ENCODE results near the gene ABI2.

Gene ABI2

DNA sequence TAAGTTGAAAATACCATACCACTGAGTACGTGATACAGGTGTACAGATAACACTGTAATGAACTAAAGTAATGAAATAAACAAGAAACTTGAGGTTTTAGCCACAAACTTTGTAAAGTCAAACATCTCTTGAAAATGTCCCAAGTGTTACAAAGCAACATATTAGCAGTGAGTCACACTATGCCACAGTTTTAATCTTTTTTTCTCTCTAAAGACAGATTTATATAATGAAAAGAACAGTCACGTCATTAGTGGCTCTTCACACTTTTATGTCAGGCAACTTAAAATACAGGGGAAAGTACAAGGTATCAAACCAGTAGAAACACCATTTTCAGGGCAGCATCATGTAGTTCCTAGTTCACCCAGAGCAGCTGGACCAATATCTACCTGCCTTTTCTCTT lies 164.8 kb downstream of the ABI2 start:
- H3K4me3 ChIP-seq (ENCODE audit: low read length) = no peak overlapping the region
- H3F3A ChIP-seq (ENCODE audit: insufficient read depth, low read length) = no peaks in the 10 kb centered on the region
- H3K4me1 ChIP-seq (ENCODE audit: low read length) = no peaks in the 10 kb centered on the region
- no peaks in the 10 kb centered on the region for H4K20me1 ChIP-seq (ENCODE audit: insufficient read depth, low read length)
- no peak overlapping the region for H3K27ac ChIP-seq (ENCODE audit: low read length)
- H3K9ac ChIP-seq (ENCODE audit: low read length) = no peak overlapping the region
- no peaks in the 10 kb centered on the region; the same call in 1 of the 2 replicates for H3K36me3 ChIP-seq (replicated peaks; ENCODE audit: insufficient read depth, low read length)
- no peak for DNase-seq
- no peaks in the 10 kb centered on the region for H3K9me2 ChIP-seq (replicated peaks; ENCODE audit: insufficient read depth, low read length)
- H2AFZ ChIP-seq (ENCODE audit: low read length) = no peak overlapping the region
- no peaks in the 10 kb centered on the region for H3K27me3 ChIP-seq (replicated peaks; ENCODE audit: insufficient read depth, low read length)
- no peak overlapping the region for H3K4me2 ChIP-seq (ENCODE audit: low read depth, low read length)
- H3K9me3 ChIP-seq (replicated peaks; ENCODE audit: insufficient read depth, low read length) = no peaks in the 10 kb centered on the region
- TF ChIP-seq, protein P1, sequence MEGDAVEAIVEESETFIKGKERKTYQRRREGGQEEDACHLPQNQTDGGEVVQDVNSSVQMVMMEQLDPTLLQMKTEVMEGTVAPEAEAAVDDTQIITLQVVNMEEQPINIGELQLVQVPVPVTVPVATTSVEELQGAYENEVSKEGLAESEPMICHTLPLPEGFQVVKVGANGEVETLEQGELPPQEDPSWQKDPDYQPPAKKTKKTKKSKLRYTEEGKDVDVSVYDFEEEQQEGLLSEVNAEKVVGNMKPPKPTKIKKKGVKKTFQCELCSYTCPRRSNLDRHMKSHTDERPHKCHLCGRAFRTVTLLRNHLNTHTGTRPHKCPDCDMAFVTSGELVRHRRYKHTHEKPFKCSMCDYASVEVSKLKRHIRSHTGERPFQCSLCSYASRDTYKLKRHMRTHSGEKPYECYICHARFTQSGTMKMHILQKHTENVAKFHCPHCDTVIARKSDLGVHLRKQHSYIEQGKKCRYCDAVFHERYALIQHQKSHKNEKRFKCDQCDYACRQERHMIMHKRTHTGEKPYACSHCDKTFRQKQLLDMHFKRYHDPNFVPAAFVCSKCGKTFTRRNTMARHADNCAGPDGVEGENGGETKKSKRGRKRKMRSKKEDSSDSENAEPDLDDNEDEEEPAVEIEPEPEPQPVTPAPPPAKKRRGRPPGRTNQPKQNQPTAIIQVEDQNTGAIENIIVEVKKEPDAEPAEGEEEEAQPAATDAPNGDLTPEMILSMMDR (IDR thresholded peaks at IDR 0.05; ENCODE audit: low read length) = no peak
- TF ChIP-seq EZH2phosphoT487 (IDR thresholded peaks at IDR 0.05; ENCODE audit: low read length) (no peak), EZH2 (optimal IDR thresholded peaks at IDR 0.05; ENCODE audit: low read depth, low read length) (no peak)
- H3K79me2 ChIP-seq (ENCODE audit: low read length) = 0 out of 2 replicates have a peak, but pooled peaks cover 6% of the 10 kb centered on the region

Data from MM.1S (cell line).